HepG2 (cell line): ENCODE measurements around the gene CIAO3. TPM values are rescaled to one million over a fixed set of nuclear protein-coding genes. Genes with fewer than 3 reads are reported as not detected.

Experiments
- E2F5 ChIP-seq: sonication (generic); formaldehyde crosslinking; conservative IDR thresholded peaks from 2 replicates; pipeline ENCODE4 v1.4.0; 2020; ENCODE audit warnings: missing genetic modification reagents
- HHEX ChIP-seq: IDR thresholded peaks from 2 replicates; pipeline ENCODE4 v1.6.1; 2016; ENCODE audit warnings: control low read depth
- HNRNPL ChIP-seq: fragments of 200-400 bp; formaldehyde crosslinking; IDR thresholded peaks from 2 replicates; pipeline ENCODE4 v1.6.1; 2017; ENCODE audit warnings: mild to moderate bottlenecking, low read depth, low read length
- KLF15 ChIP-seq: sonication (generic); formaldehyde crosslinking; IDR thresholded peaks from 2 replicates; pipeline ENCODE4 v1.8.1; 2023; ENCODE audit warnings: borderline replicate concordance, mild to moderate bottlenecking, inconsistent platforms, missing genetic modification reagents, mixed read lengths
- MATR3 ChIP-seq: sonication (generic); formaldehyde crosslinking; IDR thresholded peaks from 2 replicates; pipeline ENCODE4 v1.4.0; 2020; ENCODE audit warnings: missing genetic modification reagents
- POLR2G ChIP-seq: fragments of 200-400 bp; formaldehyde crosslinking; IDR thresholded peaks from 2 replicates; pipeline ENCODE4 v1.6.1; 2018; ENCODE audit warnings: mild to moderate bottlenecking, low read depth, low read length, moderate library complexity
- SALL2 ChIP-seq: sonication (generic); formaldehyde crosslinking; IDR thresholded peaks from 2 replicates; pipeline ENCODE4 v1.8.1; 2023; ENCODE audit warnings: mild to moderate bottlenecking, missing genetic modification reagents, inconsistent platforms
- SP5 ChIP-seq: IDR thresholded peaks from 2 replicates; pipeline ENCODE4 v1.6.1; 2016; ENCODE audit warnings: low read depth, borderline replicate concordance
- TOE1 ChIP-seq: sonication (generic); formaldehyde crosslinking; IDR thresholded peaks from 2 replicates; pipeline ENCODE4 v1.4.0; 2020; ENCODE audit warnings: mild to moderate bottlenecking, missing genetic modification reagents
- TRAFD1 ChIP-seq: sonication (generic); formaldehyde crosslinking; IDR thresholded peaks from 2 replicates; pipeline ENCODE4 v1.5.1; 2020; ENCODE audit warnings: missing genetic modification reagents, mild to moderate bottlenecking, borderline replicate concordance
- U2AF1 ChIP-seq: fragments of 200-400 bp; formaldehyde crosslinking; optimal IDR thresholded peaks from 2 replicates; pipeline ENCODE3; 2017; ENCODE audit warnings: mild to moderate bottlenecking, low read depth, low read length
- ZNF567 ChIP-seq: sonication (generic); formaldehyde crosslinking; IDR thresholded peaks from 2 replicates; pipeline ENCODE4 v1.8.1; 2023; ENCODE audit warnings: mild to moderate bottlenecking, missing genetic modification reagents, borderline replicate concordance
- ZNF569 ChIP-seq: sonication (generic); formaldehyde crosslinking; IDR thresholded peaks from 2 replicates; pipeline ENCODE4 v1.5.0; 2020; ENCODE audit warnings: mild to moderate bottlenecking, missing genetic modification reagents, moderate library complexity, borderline replicate concordance
- ZNF607 ChIP-seq: sonication (generic); formaldehyde crosslinking; IDR thresholded peaks from 2 replicates; pipeline ENCODE4 v1.5.1; 2020; ENCODE audit warnings: missing genetic modification reagents, mild to moderate bottlenecking, borderline replicate concordance
- ZNF615 ChIP-seq: sonication (generic); formaldehyde crosslinking; IDR thresholded peaks from 2 replicates; pipeline ENCODE4 v1.5.0; 2020; ENCODE audit warnings: mild to moderate bottlenecking, missing genetic modification reagents, borderline replicate concordance
- ZNF766 ChIP-seq: sonication (generic); formaldehyde crosslinking; IDR thresholded peaks from 2 replicates; pipeline ENCODE4 v1.5.0; 2020; ENCODE audit warnings: missing genetic modification reagents, borderline replicate concordance
- ZNF788 ChIP-seq: sonication (generic); formaldehyde crosslinking; IDR thresholded peaks from 2 replicates; pipeline ENCODE4 v1.5.0; 2020; ENCODE audit warnings: mild to moderate bottlenecking, missing genetic modification reagents, borderline replicate concordance
- ZNF816 ChIP-seq: sonication (generic); formaldehyde crosslinking; IDR thresholded peaks from 2 replicates; pipeline ENCODE4 v1.8.0; 2022; ENCODE audit warnings: missing genetic modification reagents, mild to moderate bottlenecking, borderline replicate concordance
- polyA plus RNA-seq, 8 experiments: library from polyadenylated mRNA; depleted of rRNA in 3 of 8; stranded (reverse) in 7 of 8; unstranded in 1 of 8; fragments of >200 nt; fragmentation: Illumina TruSeq in 4 of 8; extraction: Trizol in 4 of 8; gene quantifications; 2 replicates each; pipeline versions ENCODE4 v1.2.1 to v1.2.3, GENCODE V29; 2011 to 2016; ENCODE audit warnings: low read depth in 4 of 8, missing spikeins in 1 of 8, mixed read lengths in 1 of 8; ENCODE audit not compliant: insufficient read depth in 1 of 8
- total RNA-seq, 5 experiments: library from RNA; depleted of rRNA; stranded (reverse); fragments of >200 nt; fragmentation: Illumina TruSeq; extraction: Trizol; gene quantifications; 2 replicates each; pipeline ENCODE4 v1.2.3, GENCODE V29; 2016; ENCODE audit warnings: low read depth in 1 of 5
- TF ChIP-seq, protein P1 (sequence below): sonication (generic); formaldehyde crosslinking; IDR thresholded peaks from 2 replicates; pipeline ENCODE4 v1.4.0; 2020; ENCODE audit warnings: missing genetic modification reagents
- TF ChIP-seq, protein P2 (sequence below): sonication (generic); formaldehyde crosslinking; IDR thresholded peaks from 2 replicates; pipeline ENCODE4 v1.5.0; 2020; ENCODE audit warnings: mild to moderate bottlenecking, missing genetic modification reagents, borderline replicate concordance

The CIAO3 gene
- total and polyA plus RNA-seq, 2 of the 13 experiments (the other 11 are each of a cell fraction or from before 2014, with no cell fraction given): 21.7 to 25.0 TPM

DNA sequence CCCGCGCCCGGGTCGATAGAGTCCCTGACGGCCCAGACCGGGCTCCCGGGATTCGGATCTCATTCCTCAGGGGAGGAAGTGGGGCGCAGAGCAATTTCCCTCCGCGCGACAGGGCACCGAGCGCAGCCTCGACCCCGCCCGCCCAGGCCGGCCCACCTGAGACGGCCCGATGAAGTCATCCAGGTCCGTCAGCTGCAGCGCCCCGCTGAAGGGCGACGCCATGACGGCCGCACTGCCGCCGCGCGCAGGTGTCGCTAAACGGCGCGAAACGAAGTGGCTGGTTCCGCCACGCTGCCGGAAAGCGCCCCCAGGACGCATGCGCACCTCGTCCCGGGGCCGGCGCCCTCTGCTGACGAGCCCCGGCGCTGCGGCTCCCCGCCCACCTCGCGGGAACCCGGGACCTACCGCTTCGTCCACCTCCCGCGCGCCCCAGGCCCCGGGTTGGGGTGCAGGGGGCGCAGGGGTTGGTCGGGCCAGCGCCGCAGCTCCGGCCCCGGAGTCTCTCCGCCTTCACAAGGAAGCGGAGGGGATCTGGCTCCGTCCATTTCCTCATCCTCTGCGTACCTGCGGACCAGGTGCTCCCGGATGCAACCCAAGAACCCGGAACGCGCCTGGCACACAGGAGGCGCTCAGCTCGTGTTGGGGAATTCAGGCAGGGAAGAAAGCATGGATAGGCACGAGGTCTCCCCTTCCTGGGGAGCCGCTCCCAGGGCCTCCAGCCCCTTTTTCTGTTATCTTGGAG is at the start of gene CIAO3 (continued):
- TF ChIP-seq ZNF567 (CRISPR knock-in tag) (no peak), SALL2 (CRISPR knock-in tag) (no peak; the same call in 1 of the 2 replicates), ZNF615 (no peak), ZNF569 (CRISPR knock-in tag) (no peak), MATR3 (no peak), TOE1 (CRISPR knock-in tag) (peak; percentile 78; the same call in 1 of the 2 replicates), ZNF607 (CRISPR knock-in tag) (peak; percentile 72), SP5 (CRISPR knock-in tag) (0 out of 2 replicates have a peak, but pooled peaks have one; percentile 40), ZNF816 (CRISPR knock-in tag) (no peak), E2F5 (CRISPR knock-in tag) (peak; percentile 84), ZNF766 (no peak), TRAFD1 (CRISPR knock-in tag) (no peak), ZNF788 (CRISPR knock-in tag) (peak; percentile 99), HNRNPL (no peak), U2AF1 (no peak), KLF15 (CRISPR knock-in tag) (0 out of 2 replicates have a peak, but pooled peaks have one; percentile 1), HHEX (CRISPR knock-in tag) (no peak), POLR2G (peak; percentile 72)
- TF ChIP-seq, protein P1, sequence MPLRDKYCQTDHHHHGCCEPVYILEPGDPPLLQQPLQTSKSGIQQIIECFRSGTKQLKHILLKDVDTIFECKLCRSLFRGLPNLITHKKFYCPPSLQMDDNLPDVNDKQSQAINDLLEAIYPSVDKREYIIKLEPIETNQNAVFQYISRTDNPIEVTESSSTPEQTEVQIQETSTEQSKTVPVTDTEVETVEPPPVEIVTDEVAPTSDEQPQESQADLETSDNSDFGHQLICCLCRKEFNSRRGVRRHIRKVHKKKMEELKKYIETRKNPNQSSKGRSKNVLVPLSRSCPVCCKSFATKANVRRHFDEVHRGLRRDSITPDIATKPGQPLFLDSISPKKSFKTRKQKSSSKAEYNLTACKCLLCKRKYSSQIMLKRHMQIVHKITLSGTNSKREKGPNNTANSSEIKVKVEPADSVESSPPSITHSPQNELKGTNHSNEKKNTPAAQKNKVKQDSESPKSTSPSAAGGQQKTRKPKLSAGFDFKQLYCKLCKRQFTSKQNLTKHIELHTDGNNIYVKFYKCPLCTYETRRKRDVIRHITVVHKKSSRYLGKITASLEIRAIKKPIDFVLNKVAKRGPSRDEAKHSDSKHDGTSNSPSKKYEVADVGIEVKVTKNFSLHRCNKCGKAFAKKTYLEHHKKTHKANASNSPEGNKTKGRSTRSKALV (CRISPR knock-in tag): peak; percentile 97
- TF ChIP-seq, protein P2, sequence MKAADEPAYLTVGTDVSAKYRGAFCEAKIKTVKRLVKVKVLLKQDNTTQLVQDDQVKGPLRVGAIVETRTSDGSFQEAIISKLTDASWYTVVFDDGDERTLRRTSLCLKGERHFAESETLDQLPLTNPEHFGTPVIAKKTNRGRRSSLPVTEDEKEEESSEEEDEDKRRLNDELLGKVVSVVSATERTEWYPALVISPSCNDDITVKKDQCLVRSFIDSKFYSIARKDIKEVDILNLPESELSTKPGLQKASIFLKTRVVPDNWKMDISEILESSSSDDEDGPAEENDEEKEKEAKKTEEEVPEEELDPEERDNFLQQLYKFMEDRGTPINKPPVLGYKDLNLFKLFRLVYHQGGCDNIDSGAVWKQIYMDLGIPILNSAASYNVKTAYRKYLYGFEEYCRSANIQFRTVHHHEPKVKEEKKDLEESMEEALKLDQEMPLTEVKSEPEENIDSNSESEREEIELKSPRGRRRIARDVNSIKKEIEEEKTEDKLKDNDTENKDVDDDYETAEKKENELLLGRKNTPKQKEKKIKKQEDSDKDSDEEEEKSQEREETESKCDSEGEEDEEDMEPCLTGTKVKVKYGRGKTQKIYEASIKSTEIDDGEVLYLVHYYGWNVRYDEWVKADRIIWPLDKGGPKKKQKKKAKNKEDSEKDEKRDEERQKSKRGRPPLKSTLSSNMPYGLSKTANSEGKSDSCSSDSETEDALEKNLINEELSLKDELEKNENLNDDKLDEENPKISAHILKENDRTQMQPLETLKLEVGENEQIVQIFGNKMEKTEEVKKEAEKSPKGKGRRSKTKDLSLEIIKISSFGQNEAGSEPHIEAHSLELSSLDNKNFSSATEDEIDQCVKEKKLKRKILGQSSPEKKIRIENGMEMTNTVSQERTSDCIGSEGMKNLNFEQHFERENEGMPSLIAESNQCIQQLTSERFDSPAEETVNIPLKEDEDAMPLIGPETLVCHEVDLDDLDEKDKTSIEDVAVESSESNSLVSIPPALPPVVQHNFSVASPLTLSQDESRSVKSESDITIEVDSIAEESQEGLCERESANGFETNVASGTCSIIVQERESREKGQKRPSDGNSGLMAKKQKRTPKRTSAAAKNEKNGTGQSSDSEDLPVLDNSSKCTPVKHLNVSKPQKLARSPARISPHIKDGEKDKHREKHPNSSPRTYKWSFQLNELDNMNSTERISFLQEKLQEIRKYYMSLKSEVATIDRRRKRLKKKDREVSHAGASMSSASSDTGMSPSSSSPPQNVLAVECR: peak; percentile 97
